ENCODE data around the gene LRPAP1.

LRPAP1 gene

DNA sequence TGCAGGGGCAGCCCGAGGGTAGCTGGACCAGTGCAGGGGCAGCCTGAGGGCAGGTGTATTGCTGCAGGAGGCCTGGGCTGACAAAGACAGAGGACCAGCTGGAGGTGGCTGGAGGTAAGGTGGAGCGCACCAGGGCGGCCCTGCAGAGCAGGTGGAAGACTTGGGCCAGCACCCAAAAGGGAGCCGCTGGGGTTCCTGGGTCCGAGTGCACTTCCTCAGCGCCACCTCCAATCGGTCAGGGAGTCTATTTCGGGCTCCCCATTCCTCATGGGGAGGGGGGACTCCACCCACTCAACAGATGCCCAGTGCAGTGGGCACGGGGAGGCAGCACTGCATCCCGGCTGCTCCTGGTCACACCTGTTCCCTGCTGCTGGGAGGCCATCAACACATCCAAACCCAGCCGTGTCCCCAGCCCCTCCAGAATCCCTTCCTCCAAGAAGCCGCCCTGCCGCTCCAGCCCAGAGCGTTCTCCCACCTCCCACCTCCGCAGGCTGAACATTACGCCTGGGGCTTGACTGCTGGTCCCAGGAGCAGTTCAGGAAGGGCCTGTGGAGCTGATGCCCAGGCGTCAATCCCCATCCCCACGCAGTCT lies 1.5 kb downstream of the LRPAP1 start:
- no peak for DNase-seq

DNA sequence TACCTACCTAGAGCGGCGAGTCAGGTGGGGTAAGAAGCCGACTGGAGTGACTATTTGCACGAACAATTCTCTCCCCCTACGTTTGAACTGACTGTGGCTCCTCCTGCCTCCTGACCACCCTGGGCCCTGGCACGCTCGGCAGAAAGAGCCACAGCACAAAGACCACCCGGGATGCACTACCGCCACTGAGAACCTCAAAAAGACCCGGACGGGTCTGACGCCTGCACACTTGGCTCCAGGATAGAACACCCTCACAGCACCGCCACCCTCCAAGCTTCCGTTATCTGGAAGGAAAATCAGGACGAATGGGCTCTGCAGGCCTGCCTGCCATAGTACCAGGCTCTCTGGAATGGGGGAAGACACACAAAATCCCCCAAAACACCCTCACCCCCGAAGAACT lies 2.2 kb downstream of the LRPAP1 start:
- no peak for DNase-seq

DNA sequence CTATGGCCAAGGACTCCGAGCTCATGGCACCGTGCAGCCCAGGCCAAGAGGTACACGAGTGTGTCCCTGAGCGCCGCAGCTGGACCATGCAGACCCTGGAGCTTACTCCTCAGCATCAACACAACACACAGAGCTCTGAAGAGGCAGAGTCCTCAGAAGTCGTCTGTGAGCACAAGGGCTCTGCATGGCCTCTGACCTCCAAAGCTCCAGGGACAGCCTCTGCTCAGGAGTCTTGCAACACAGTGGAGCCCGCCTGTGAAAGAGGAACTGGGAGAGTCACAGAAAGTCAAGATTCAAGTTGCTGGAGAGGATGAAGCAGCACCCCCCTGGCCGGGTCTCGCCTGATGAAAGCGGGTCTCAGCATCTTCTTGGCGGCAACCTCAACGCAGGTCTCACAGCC lies 2.9 kb downstream of the LRPAP1 start:
- no peak for DNase-seq

DNA sequence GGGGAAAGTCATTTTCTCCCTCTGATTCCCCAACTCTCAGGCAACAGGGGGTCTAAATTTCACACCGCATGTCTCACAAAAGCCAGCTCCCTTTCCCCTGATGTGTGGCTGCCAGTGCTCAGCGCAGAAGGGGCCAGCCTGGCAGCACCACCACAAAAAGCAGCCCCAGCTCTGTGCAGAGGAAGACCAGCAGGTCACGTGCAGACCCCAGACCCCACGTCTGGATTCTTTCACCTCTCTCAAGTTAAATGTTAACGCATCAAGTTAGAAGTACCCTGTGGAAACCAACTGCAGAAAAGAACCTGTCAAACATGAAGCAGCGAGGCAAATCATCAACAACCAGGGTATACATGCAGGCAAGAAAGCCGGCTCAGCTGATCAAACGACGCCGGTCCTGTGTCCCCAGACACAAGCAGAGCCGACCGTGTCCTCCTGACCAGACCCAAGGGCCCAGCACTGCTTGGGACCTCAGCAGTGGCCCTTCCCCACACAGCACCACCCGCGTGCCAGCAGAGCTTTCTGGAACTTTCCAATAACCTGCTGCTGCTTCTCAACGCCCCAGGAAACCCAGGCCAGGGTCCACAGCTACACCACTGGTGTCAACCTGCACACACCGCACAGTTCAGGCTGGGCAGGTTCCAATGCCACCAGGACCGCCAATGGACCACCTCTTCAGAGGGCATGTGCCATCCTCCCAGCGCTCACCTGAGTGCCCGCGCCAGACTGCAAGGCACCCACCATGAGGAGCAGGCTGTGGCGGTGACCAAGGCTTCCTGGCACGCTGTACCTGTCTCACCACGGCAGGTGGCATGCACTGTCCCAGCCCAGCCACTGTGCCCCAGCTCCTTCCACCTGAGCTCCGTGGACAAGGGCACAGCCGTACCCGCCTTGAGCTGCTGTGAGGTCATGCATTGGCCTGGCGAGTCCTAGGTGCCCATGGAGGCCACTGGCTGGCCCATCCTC lies 4.0 kb downstream of the LRPAP1 start:
- no peak for DNase-seq

DNA sequence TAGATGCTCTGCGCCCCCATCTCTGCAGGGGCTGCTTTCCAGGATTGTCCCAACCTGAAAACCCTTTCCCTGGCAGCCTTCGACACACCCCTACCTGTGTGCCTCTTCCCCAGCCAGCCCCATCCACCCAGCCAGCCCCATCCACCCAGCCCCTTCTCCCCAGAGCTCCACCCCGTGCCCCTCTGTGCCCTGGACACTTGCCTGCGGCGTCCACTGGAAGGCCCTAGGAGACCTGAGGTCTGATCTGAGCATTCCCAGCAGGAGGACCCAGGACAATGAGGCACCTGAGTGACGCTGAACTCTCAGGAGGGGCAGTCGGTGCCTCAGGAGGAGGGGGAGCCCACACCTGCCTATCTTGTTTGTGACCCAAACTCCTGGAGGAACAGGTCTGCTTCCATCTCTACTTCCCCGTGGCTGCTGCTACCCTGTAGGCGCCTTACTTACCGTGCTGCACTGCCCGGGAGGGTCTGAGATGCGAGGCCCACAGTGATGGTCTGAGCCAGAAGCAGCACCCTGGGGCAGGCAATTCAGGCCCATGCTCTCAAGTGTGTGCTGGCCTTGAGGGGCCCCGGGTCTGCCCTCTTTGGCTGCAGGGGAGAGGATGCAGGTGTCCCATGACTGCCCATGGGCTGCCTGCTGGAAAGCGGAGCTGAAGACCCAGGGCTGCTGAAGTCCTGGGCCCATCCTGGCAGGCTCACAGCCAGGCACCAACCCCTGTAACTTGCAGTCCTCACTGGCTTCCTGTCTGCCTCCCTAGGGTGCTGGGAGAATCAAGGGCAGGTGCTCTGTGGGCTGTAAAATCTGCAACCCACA lies 4.9 kb downstream of the LRPAP1 start:
- DNase-seq = no peak

DNA sequence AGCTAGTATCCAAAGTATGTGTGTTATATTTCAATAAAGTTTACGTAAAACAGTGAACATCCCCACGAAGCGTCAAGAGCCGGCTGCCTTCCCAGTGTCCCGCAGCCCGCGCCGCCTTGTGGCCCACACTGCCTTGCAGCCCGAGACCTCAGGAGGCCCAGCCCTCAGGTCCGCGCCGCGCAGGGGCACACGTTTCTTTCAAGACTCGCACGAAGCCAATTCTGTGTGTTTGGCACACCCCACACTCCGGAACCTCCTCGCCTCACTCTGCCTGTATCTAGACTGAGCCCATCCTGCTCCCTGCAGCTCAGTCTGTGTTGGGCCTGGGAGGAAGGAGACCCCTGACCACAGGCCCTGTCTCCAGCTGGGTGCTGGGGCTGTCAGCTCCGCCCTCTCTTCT lies 5.8 kb downstream of the LRPAP1 start:
- DNase-seq = no peak

DNA sequence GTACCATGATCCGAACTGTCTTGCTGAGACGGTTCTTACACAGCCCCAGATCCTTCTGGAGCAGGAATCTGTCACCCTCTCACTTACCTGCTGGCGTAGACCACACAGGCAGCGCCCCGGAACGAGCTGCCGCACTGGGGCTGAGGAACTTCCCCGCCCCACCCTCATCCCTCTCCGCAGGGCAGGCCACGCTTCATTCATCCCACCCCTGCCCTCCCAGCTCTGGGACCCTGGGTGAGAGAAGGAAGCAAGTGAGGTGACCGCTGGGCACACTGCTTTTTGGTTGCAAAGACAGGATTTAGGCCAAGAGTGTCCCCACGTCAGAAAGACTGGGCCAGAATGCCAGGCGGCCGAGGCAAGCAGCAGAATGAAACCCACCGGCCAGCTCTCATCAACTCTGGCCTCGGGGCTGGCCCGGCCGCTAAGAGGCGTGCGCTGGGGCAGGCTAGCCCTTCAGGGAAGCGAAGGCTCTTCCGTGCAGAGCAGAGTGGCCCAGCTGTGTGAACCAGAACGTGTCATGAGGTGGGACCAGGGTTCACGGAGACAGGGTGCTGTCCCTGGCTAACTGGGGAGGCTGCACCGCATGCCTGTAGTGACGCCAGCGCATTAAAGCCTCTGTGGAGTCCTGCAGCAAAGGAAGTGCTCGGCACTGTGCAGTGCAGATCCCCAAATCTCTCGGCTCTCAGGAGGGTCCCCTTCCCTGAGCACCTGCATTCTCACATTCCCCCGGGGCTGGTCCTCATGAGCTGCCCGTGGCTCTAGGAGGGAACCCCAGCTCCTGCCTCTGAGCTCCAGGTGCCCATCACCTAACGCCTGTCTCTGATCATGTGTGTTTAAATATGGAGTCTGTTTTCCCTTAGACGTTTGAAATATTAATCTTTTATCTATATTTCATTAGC lies 6.4 kb downstream of the LRPAP1 start:
- DNase-seq = no peak

DNA sequence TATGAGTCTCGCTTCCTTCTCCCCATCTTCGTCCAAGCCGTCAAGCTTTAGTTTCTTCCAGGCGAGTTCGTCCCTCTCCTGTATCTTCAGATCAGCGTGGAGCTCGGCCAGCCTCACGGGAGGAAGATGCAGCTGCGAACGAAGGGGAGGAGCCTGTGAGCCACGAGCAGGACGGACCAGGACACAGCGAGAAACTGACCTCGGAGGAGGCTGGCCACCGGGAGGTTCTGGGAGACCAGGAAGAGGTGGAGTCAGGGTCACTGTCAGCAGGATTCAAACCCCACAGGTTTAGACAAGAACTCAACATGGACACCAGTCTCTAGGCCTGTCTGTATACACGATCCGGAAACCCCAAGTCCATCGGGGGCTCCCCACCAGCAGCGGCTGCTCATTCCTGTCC lies 7.3 kb downstream of the LRPAP1 start:
- no peak for DNase-seq

DNA sequence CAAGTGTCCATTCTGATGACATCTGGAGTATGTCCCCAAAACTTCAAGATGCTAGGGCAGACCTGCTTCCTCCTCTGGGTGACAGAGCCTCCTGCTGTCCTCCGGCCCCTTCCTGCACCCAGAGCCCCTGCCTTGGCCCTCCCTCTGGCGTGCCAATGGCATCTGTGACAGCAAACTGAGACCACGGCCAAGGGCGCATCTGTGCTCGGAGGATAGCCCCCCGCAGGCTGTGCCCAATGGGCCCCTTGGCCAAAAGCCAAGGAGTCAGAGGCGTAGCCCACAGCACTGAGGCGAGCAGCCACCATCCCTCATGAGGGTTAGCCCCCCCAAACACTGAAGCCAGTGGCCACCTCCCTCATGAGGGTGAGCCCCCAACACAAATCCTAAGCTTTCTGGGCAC lies 7.9 kb downstream of the LRPAP1 start:
- no peak for DNase-seq

DNA sequence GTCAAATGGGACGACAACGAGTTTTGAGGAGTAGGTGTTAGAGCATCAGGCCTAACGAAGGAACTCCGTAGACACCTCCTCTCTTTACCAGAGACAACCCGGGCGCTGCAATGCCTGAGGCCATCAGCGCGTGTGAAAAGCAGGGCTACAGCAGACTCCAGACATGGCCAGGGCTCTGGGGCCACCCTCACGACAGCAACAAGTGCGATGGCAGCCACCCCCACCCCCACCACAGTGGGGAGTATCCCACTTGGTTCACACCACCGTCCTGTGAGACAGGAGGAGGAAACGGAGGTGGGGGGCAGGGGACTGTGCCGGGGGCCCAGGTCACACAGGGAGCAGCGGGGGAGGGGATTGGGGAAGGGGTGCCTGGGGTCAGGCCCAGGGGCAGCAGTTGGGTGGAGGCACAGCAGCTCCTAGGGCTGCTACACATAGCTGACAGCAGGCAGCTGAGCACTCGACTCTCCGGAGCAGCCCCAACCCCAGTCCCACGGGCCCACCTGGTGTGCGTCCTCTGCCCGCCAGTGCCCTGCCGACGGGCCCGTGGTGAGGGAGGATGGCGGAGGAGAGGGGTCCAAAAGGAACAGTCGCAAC lies 8.5 kb downstream of the LRPAP1 start:
- no peak for DNase-seq

DNA sequence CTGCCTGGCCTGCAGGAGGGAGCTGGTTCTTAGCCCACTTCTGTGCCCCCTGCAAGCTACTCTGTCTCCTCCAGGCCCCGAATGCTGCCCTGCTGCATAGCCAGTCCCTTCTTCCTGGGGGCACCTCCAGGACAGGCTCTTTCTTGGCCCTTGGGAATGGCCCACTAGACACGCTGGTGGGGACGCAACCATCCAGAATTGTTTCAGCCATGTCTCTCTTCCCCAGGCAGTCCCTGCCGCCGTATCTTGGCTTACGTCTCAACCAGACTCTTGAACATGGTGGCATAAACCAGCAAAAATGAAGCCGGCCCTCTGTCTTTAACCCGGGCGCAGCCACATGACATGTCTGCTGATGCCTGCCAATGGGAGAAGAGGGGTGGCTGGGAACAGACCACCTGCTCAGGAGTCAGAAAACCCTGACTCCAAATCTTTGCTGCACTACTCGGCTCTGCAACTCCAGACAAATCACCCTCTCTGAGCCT lies 9.0 kb downstream of the LRPAP1 start:
- DNase-seq = no peak

DNA sequence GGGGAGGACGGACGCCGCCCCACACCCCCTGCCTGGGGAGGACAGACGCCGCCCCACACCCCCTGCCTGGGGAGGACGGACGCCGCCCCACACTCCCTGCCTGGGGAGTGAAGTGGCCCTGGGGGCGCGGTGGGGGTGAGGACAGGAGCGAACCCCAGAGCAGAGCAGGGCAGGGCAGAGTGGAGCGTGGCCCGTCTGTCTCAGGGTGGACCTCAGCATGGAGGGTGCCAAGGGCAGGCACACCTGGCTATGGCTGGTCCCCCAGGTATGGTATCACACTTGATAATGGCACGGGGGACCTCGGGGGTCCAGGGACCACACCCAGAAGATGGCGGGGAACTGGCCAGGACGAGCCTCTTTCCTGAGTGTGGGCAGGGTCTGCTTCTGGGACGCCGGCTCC lies 9.6 kb downstream of the LRPAP1 start:
- DNase-seq = no peak

DNA sequence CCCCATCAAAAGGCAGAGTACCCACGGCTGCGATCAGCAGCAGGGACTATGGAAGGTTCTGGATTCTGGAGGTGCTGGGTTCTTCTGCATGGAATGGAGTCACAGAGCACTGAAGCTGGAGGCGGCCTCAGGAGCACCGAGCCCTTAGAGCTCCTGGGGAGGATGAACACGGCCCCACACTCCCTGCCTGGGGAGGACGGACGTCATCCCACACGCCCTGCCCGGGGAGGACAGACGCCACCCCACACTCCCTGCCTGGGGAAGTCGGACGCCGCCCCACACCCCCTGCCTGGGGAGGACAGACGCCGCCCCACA lies 9.9 kb downstream of the LRPAP1 start:
- DNase-seq = no peak

DNA sequence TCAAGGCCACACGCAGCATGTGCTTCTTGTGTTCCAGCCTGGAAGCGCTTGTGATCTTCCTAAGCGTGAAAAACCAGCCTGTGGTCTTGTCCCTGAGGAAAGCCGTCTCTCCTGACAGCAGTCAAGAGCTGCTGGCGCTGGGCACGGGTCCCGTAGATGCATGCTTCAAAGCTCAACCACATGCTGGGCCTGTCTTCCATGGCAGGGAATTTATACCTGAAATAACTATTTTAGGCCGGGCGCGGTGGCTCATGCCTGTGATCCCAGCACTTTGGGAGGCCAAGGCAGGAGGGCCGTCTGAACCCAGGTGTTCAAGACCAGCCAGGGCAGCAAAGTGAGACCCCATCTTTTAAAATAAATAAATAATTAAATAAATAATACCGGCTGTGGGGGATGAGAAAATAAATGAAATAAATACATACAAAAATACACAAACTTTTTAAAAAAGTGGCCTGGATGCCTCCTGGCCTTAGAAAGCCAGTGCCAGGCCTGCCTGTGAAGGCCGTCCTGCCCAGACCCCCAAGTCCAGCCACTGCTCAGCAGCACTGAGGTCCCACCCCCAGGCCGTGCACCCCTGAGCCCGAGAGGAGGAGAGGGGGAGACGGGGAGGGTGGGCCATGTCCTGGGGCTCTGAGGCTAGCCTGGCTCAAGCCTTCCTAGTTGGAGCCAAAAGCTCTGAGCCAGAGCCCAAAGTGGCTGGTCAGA lies 10.4 kb downstream of the LRPAP1 start:
- DNase-seq = no peak

DNA sequence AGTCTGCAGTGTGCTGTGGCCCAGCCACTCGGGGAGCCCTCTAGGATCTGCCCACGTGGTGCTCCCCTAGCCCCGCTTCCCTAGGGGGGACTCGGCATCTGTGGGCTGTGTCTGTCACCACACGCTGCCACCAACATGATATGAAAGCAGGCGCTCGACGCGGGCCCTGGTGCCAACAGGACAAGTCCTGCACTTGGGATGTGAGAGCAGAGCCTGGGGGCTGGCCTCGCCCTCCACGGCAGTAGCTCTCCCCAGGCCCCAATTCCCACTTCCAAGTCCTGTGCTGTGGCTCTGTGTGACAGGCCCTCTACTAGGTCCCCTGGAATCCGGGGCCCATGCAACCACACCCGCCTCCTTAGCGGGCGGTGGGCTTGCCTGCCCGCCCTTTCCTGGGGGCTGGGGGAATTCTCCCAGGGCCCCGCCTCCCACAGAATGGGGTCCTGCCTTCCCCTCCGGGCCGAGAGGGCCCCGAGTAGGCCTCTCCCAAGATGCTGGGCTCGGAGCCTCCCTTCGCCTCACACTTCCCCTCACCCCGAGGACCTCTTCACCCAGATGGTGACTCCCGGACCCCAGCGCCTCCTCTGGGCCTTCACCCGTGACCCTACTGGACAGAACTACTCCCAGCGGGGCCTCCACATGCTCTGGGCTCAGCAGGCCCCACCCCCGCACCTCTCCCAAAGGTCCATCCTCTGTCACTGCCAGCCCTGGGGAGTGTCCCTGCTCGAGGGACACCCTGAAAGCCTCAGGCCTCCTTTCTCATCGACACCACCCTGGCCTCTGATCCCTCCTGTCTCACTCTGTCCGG lies 11.2 kb downstream of the LRPAP1 start:
- no peak for DNase-seq

DNA sequence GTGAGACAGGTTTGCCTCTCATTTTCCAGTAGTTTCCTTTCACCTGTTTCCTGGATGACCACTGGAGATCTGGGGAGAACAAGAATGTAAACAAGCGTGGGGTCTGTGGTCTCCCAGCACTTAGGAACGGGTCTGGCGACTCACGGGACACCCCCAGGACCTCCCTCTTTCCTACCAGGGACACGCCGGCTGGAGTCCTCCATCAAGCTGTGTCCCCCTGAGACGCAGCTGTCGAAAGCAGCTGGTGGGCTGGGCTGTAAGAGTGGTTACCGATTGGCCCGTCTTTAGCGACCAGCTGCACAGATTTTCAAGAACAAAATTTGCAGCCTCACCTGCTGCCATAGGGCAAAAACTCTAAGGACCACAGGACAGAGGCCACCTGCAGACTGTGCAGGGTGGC lies 11.9 kb downstream of the LRPAP1 start:
- DNase-seq = no peak

DNA sequence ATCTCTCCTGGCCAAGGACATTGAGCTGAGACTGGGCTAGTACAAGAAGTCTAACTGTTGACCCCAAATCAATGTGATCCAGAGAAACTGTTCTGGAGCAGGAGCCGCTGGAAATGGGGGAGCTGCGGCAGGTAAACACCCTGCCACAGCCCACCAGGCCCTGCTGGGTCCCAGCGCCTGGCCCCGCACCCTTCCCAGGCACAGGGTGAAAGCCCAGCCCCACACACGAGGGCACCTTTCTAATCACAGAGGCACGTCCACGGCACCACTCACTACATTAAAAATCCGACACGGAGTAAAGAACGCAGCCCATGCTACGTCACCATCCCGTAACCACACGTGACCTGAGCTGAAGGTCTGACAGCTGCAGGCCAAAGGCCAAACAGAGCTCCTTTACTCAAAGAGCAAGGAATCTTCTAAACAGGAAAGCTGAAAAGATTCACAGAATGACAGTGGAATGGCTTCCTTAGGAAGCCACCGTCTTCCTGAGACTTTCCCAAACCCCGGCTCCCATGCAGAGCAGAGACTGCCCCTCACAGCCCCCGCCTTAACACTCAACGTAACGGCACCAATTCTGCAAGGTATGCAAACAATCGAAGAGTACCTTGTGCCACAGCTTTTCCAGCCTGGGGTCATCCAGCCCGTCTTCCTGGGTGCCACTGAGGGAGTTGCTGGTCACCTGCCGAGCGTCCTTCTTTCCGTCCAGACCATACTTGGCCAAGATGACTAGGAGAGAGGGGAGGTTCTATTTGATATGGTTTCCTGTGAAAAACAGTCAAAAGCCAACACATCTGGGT lies 12.6 kb downstream of the LRPAP1 start:
- DNase-seq = no peak

DNA sequence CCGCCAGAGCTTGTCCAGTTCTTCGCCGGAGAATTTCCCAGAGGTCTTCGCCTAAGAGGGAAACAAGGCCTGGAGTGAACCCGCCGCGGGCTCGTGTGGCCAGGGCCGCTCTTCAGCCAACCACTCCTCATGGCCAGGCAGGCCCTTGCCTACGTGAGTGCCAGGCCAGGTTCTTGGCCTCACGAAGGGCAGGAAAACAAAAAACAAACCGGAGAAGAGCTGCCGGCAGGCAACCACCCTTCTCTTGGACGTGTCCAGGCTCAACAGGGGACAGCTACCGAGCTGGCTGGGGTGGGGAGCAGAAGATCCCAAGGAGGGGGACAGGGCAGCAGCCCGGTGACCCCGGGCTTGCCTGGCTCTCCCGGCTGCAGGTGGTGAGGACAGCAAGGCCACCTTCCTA lies 13.3 kb downstream of the LRPAP1 start:
- no peak for DNase-seq

DNA sequence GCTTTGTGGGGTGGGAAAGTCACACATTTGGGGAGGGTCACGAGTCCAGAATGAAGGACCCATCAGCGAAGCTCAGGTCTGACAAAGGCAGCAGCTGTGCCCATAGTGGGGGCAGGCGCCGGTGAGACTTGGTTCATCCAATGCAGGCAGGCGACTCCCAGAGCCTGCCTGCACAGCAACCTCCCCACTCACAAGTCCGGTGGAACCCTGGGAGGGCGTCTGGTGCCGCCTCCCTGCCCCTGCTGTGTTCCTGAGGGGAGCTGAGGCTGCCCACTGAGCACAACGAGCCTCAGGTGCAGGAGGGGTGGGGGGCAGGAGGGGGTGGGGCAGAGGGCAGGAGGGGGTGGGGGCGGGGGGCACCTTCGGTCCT lies 13.7 kb downstream of the LRPAP1 start:
- no peak for DNase-seq
